ENCODE data around the gene GPRIN2. TPM values are rescaled to one million over a fixed set of nuclear protein-coding genes. Genes with fewer than 3 reads are reported as not detected.
"Not testable (repeated sequence)": the region's sequence is repeated elsewhere in the genome, so short reads cannot be mapped to it uniquely, and the experiment has no call there.

GPRIN2 gene
- total RNA-seq, 2 experiments from 2014 or later, result not detected

GRCh38 chr10:46524472-46525176 lies 31.8 kb downstream of the GPRIN2 start:
- ChIA-PET CTCF (interaction anchor here (1.1 kb wide), 1 partner anchor 19 kb away, joined by 3 read pairs; no protein-coding TSS in a partner anchor), POLR2A (no interaction called here)

GRCh38 chr10:46523962-46524471 lies 32.4 kb downstream of the GPRIN2 start:
- ChIA-PET CTCF (interaction anchor here (1.1 kb wide), 1 partner anchor 19 kb away, joined by 3 read pairs; no protein-coding TSS in a partner anchor), POLR2A (no interaction called here)

GRCh38 chr10:46523119-46523961 lies 33.1 kb downstream of the GPRIN2 start:
- ChIA-PET CTCF (interaction anchor here (1.1 kb wide), 1 partner anchor 20 kb away, joined by 3 read pairs; no protein-coding TSS in a partner anchor), POLR2A (no interaction called here)

GRCh38 chr10:46522295-46523118 lies 34.0 kb downstream of the GPRIN2 start:
- POLR2A ChIA-PET, result no interaction called here
- CTCF ChIA-PET, result no interaction called here

- ChIA-PET POLR2A (no interaction called here), CTCF (no interaction called here)
Observed at GRCh38 chr10:46520941-46521340, 35.5 kb downstream of the GPRIN2 start.

GRCh38 chr10:46520381-46520780 lies 36.1 kb downstream of the GPRIN2 start:
- POLR2A ChIA-PET, result no interaction called here
- CTCF ChIA-PET, result no interaction called here

GRCh38 chr10:46518028-46518725 lies 38.3 kb downstream of the GPRIN2 start:
- CTCF ChIA-PET, result no interaction called here
- POLR2A ChIA-PET, result no interaction called here

GRCh38 chr10:46517541-46517940 lies 38.9 kb downstream of the GPRIN2 start:
- POLR2A ChIA-PET, result no interaction called here
- CTCF ChIA-PET, result no interaction called here

- ChIA-PET CTCF (interaction anchor here (0.8 kb wide), 1 partner anchor 14 kb away, joined by 3 read pairs; no protein-coding TSS in a partner anchor), POLR2A (no interaction called here)
Observed at GRCh38 chr10:46516660-46517416, 39.6 kb downstream of the GPRIN2 start.

GRCh38 chr10:46515793-46516192 lies 40.7 kb downstream of the GPRIN2 start:
- POLR2A ChIA-PET, result no interaction called here
- CTCF ChIA-PET, result no interaction called here

GRCh38 chr10:46515366-46515765 lies 41.1 kb downstream of the GPRIN2 start:
- ChIA-PET POLR2A (no interaction called here), CTCF (no interaction called here)

- ChIA-PET POLR2A (no interaction called here), CTCF (no interaction called here)
Observed at GRCh38 chr10:46514899-46515298, 41.6 kb downstream of the GPRIN2 start.

GRCh38 chr10:46514431-46514861 lies 42.0 kb downstream of the GPRIN2 start:
- ChIA-PET POLR2A (no interaction called here), CTCF (no interaction called here)

GRCh38 chr10:46513333-46513732 lies 43.1 kb downstream of the GPRIN2 start:
- POLR2A ChIA-PET, CTCF ChIA-PET: not testable (repeated sequence)

GRCh38 chr10:46512725-46513124 lies 43.7 kb downstream of the GPRIN2 start:
- POLR2A ChIA-PET, CTCF ChIA-PET: not testable (repeated sequence)

- CTCF ChIA-PET, POLR2A ChIA-PET: not testable (repeated sequence)
Observed at GRCh38 chr10:46512002-46512401, 44.5 kb downstream of the GPRIN2 start.

Data from activated CD8-positive, alpha-beta memory T cell treated with anti-CD3 and anti-CD28 coated beads for 36 hours (primary cell).